Liver (tissue), 9 donors: ENCODE results near the gene CLPSL2. TPM values are rescaled to one million over a fixed set of nuclear protein-coding genes. Genes with fewer than 3 reads are reported as not detected.
A peak's percentile ranks its signal among the peaks of the same experiment; 100 is the strongest.

Source experiments
- DNase-seq: peaks from one replicate; pipeline ENCODE4 v3.0.0-alpha.2; 2017; ENCODE audit warnings: low spot score
- H3K27ac ChIP-seq, 2 donors: one replicate each; pipeline ENCODE4 v1.7.0; 2013; ENCODE audit warnings: inconsistent platforms in 2 of 2, low read length in 2 of 2, control low read depth in 1 of 2, low read depth in 1 of 2, mild to moderate bottlenecking in 1 of 2
- H3K27me3 ChIP-seq, 4 donors: one replicate each; pipeline versions ENCODE4 v1.6.1 to v1.7.0; 2013; ENCODE audit warnings: low read length in 3 of 4, inconsistent platforms in 1 of 4, mild to moderate bottlenecking in 1 of 4, moderate library complexity in 1 of 4; ENCODE audit not compliant: control insufficient read depth in 4 of 4, insufficient read depth in 4 of 4
- H3K36me3 ChIP-seq, 4 donors: one replicate each; pipeline versions ENCODE4 v1.6.1 to v1.7.0; 2013; ENCODE audit warnings: low read length in 3 of 4, mild to moderate bottlenecking in 3 of 4, low read depth in 1 of 4, moderate library complexity in 1 of 4; ENCODE audit not compliant: control insufficient read depth in 4 of 4, insufficient read depth in 3 of 4
- H3K4me1 ChIP-seq, 4 donors: one replicate each; pipeline versions ENCODE4 v1.6.1 to v1.7.0; 2013; ENCODE audit warnings: low read length in 3 of 4, mild to moderate bottlenecking in 3 of 4, moderate library complexity in 1 of 4; ENCODE audit not compliant: control insufficient read depth in 4 of 4, insufficient read depth in 4 of 4
- H3K4me3 ChIP-seq, 3 donors: one replicate each; pipeline versions ENCODE4 v1.6.1 to v1.7.0; 2013; ENCODE audit warnings: low read length in 3 of 3, control low read depth in 1 of 3, low read depth in 1 of 3, mild to moderate bottlenecking in 1 of 3
- H3K9ac ChIP-seq, 2 donors: one replicate each; pipeline ENCODE4 v1.7.0; 2013; ENCODE audit warnings: low read length in 2 of 2, mild to moderate bottlenecking in 2 of 2, moderate library complexity in 2 of 2, control low read depth in 1 of 2, low read depth in 1 of 2
- H3K9me3 ChIP-seq, 4 donors: one replicate each; pipeline versions ENCODE4 v1.6.1 to v1.7.0; 2013; ENCODE audit warnings: low read length in 3 of 4; ENCODE audit not compliant: control insufficient read depth in 4 of 4
- ATF3 ChIP-seq: IDR thresholded peaks from 2 replicates; pipeline ENCODE4 v1.6.1; 2016; ENCODE audit warnings: antibody characterized with exemption
- CTCF ChIP-seq: fragments of 150-350 bp; IDR thresholded peaks from 2 replicates; pipeline ENCODE4 v1.5.1; 2017; ENCODE audit warnings: improper control_type of control experiment, low read depth, low read length; ENCODE audit not compliant: missing input control
- EGR1 ChIP-seq, 2 donors: IDR thresholded peaks; 2 replicates each; pipeline ENCODE4 v1.6.1; 2016 to 2018; ENCODE audit warnings: antibody characterized with exemption in 2 of 2, low read depth in 2 of 2
- FOXA2 ChIP-seq: IDR thresholded peaks from 2 replicates; pipeline ENCODE4 v1.6.1; 2016; ENCODE audit warnings: antibody characterized with exemption
- HNF4A ChIP-seq, 2 donors: conservative IDR thresholded peaks; 2 replicates each; pipeline ENCODE4 v1.6.1; 2016; ENCODE audit warnings: antibody characterized with exemption in 2 of 2, mild to moderate bottlenecking in 2 of 2
- JUND ChIP-seq, 2 donors: IDR thresholded peaks; 2 replicates each; pipeline ENCODE4 v1.6.1; 2016; ENCODE audit warnings: antibody characterized with exemption in 2 of 2
- RAD21 ChIP-seq, 2 donors: IDR thresholded peaks; 2 replicates each; pipeline ENCODE4 v1.6.1; 2016; ENCODE audit warnings: antibody characterized with exemption in 2 of 2, mild to moderate bottlenecking in 2 of 2
- REST ChIP-seq: IDR thresholded peaks from 2 replicates; pipeline ENCODE4 v1.6.1; 2016; ENCODE audit warnings: antibody characterized with exemption, mild to moderate bottlenecking
- RXRA ChIP-seq, 2 donors: IDR thresholded peaks; 2 replicates each; pipeline ENCODE4 v1.6.1; 2017 to 2018; ENCODE audit warnings: antibody characterized with exemption in 2 of 2, mild to moderate bottlenecking in 1 of 2
- TAF1 ChIP-seq: conservative IDR thresholded peaks from 2 replicates; pipeline ENCODE4 v1.6.1; 2016; ENCODE audit warnings: antibody characterized with exemption, mild to moderate bottlenecking
- YY1 ChIP-seq: IDR thresholded peaks from 2 replicates; pipeline ENCODE4 v1.6.1; 2016; ENCODE audit warnings: antibody characterized with exemption, mild to moderate bottlenecking
- WGBS: extraction: QIAGEN DNeasy Blood & Tissue Kit; methylation state at CpG from one replicate; pipeline ENCODE4 v1.1.7; 2013; 5-methylcytosine and 5-hydroxymethylcytosine counted together
- polyA plus RNA-seq, 2 donors: library from polyadenylated mRNA; stranded (reverse) in 1 of 2; unstranded in 1 of 2; fragments of 200-250 nt in 1 of 2; fragments of >200 nt in 1 of 2; fragmentation: Nextera tagmentation in 1 of 2; extraction: Ambion mirVana in 1 of 2; gene quantifications; one replicate each; pipeline versions ENCODE4 v1.2.1 to v1.2.3, GENCODE V29; 2013 to 2015
- total RNA-seq, 2 donors: library from RNA; depleted of rRNA; stranded (reverse); fragments of >200 nt; gene quantifications; one replicate each; pipeline ENCODE4 v1.2.3, GENCODE V29; 2014
- donor health status: healthy.
- donor health status: healthy.
- donor health status: healthy.
- donor health status: healthy.
- donor health status: healthy.

The CLPSL2 gene
- total and polyA plus RNA-seq, 4 donors: not detected

- H3K27ac ChIP-seq: no peak overlapping the region
- H3K9me3 ChIP-seq: peaks cover 0 to under 1% (median 0%) of the 10 kb centered on the region in 4 donors
- no peaks in the 10 kb centered on the region for H3K36me3 ChIP-seq
- H3K27me3 ChIP-seq: no peaks in the 10 kb centered on the region
- no peaks in the 10 kb centered on the region for H3K4me1 ChIP-seq
- TF ChIP-seq TAF1: no peak
- TF ChIP-seq CTCF: no peak
- TF ChIP-seq RXRA (IDR thresholded peaks at IDR 0.05): no peak
- DNase-seq: no peak
- no peak overlapping the region for H3K9ac ChIP-seq
- no peak overlapping the region for H3K4me3 ChIP-seq
- 94% methylated on average over 4 of the region's 4 CpGs for WGBS
Observed at GRCh38 chr6:35752330-35752729, 24.1 kb upstream of the CLPSL2 start.

GRCh38 chr6:35754452-35755277 is 21.7 kb upstream of the CLPSL2 start:
- no peak for TF ChIP-seq RXRA (IDR thresholded peaks at IDR 0.05)
- TF ChIP-seq FOXA2: no peak
- peak; percentile 32 to 46 for TF ChIP-seq RAD21 (IDR thresholded peaks at IDR 0.05)
- no peak for TF ChIP-seq TAF1
- no peak for TF ChIP-seq REST
- Histone ChIP-seq H3K36me3 (no peaks in the 10 kb centered on the region), H3K4me1 (no peaks in the 10 kb centered on the region), H3K9me3 (no peaks in the 10 kb centered on the region), H3K9ac (no peak overlapping the region), H3K4me3 (no peak overlapping the region), H3K27ac (no peak overlapping the region), H3K27me3 (no peaks in the 10 kb centered on the region)
- 89% methylated on average over 6 of the region's 6 CpGs for WGBS
- no peak for DNase-seq

DNA sequence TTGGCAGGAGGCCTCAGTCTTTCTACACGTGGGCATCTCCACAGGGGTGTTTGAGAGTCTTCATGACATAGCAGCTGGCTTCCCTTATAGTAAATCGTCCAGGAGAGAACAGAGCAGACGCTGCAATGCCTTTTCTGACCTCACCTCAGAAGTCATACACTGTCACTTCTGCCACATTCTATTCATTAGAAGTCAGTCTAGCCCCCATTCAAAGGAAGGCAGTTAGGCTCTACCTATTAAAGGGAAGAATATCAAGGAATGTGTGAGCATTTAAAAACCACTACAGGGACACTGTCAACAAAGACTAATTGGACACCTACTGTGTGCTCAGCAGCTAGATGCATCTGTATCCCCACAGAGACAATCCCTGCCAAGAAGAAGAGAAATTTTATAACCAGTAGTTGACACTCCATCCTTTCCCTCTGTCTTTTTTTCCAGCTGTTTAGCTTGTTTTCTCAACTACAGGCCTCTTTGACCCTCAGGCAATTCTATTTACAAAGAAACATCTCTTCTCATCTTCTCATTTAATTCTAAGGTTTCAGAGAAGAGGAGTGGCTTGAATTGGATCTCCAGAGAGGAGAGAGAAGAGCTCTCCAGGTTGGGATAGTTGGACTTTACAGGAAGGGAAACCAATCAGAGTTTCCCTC is 21.0 kb upstream of the CLPSL2 start:
- H3K9ac ChIP-seq: no peak overlapping the region
- no peaks in the 10 kb centered on the region for H3K36me3 ChIP-seq
- H3K27ac ChIP-seq: no peak overlapping the region
- H3K4me1 ChIP-seq: no peaks in the 10 kb centered on the region
- 68% methylated on average over 3 of the region's 3 CpGs for WGBS
- H3K9me3 ChIP-seq: no peaks in the 10 kb centered on the region
- DNase-seq: no peak
- no peaks in the 10 kb centered on the region for H3K27me3 ChIP-seq
- H3K4me3 ChIP-seq: no peak overlapping the region
- no peak for TF ChIP-seq TAF1
- no peak for TF ChIP-seq YY1
- no peak for TF ChIP-seq ATF3
- no peak for TF ChIP-seq CTCF
- TF ChIP-seq HNF4A (conservative IDR thresholded peaks at IDR 0.05): no peak
- no peak for TF ChIP-seq EGR1 (IDR thresholded peaks at IDR 0.05; ENCODE audit: low read depth in 2 of 2)
- no peak for TF ChIP-seq JUND (IDR thresholded peaks at IDR 0.05)
